T-helper 2 cell treated with Interferon-gamma antibody and Interleukin-4, amounts not matched to agents 5 μg/mL and 100 μg/mL, for 36 hours (primary cell): ENCODE data around the gene CUX1.
"Not testable (repeated sequence)": the region's sequence is repeated elsewhere in the genome, so short reads cannot be mapped to it uniquely, and the experiment has no call there.

Experiments
- DNase-seq: peaks from one replicate; pipeline ENCODE4 v3.0.0; 2021; ENCODE audit warnings: low spot score
- H3K27ac Mint-ChIP-seq: one replicate; pipeline ENCODE4 v1.8.0; 2021; ENCODE audit warnings: mild to moderate bottlenecking, mixed read lengths
- H3K27me3 Mint-ChIP-seq: one replicate; pipeline ENCODE4 v1.8.0; 2021; ENCODE audit warnings: low read depth, mixed read lengths
- H3K36me3 Mint-ChIP-seq: one replicate; pipeline ENCODE4 v1.8.0; 2021; ENCODE audit warnings: low read depth, mixed read lengths
- H3K4me1 Mint-ChIP-seq: one replicate; pipeline ENCODE4 v1.8.0; 2021; ENCODE audit warnings: low read depth, mixed read lengths
- H3K4me3 Mint-ChIP-seq: one replicate; pipeline ENCODE4 v1.8.0; 2022; ENCODE audit warnings: mild to moderate bottlenecking, moderate library complexity, mixed read lengths
- H3K9me3 Mint-ChIP-seq: one replicate; pipeline ENCODE4 v1.8.0; 2021; ENCODE audit warnings: mixed read lengths

Gene CUX1

DNA sequence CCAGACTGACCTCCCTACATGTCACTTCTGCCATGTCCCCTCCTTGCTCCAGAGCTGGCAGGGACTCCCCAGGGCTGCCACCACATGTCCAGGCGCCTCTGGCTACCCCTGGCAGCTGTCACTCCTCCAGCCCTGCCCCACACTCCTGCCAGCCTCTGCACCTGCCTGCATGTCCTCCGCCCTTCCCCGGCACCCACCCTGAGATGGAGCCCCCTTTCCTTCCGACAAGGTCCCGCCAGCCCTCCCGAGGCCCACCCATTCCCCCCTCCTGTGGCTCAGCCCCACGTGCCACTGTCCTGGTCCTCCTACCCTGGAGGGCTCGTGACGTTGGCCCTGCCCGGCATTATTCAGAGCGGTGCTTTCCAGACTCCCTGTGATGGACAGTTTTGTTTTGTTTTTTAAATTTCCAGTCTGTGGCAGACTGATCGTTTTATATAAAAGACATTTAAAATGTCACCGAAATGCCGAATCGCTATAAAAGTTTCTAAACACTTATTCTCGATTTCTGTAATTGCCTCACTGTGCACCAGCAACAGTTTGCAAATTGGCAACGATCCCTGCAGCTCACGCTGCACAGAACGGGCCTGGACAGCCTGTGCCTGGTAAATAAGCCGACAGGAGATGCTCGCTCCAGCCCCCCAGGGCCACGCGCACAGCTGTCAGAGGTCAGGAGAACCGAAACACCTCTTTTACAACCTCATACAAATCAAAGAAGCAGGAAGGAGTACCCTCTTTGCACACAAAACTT is 358.2 kb downstream of the CUX1 start:
- Mint-ChIP-seq H3K27ac (no peak overlapping the region), H3K27me3 (no peaks in the 10 kb centered on the region), H3K9me3 (no peaks in the 10 kb centered on the region), H3K4me3 (no peak overlapping the region), H3K36me3 (no peaks in the 10 kb centered on the region), H3K4me1 (no peaks in the 10 kb centered on the region)
- no peak for DNase-seq

- no peak overlapping the region for H3K27ac Mint-ChIP-seq
- H3K36me3 Mint-ChIP-seq, result no peaks in the 10 kb centered on the region
- H3K4me3 Mint-ChIP-seq, result no peak overlapping the region
- H3K27me3 Mint-ChIP-seq, result no peaks in the 10 kb centered on the region
- no peak for DNase-seq
- no peaks in the 10 kb centered on the region for H3K4me1 Mint-ChIP-seq
- H3K9me3 Mint-ChIP-seq, result no peaks in the 10 kb centered on the region
These were observed 361.0 kb downstream of the CUX1 start for GRCh38 chr7:102178410-102178809.

DNA sequence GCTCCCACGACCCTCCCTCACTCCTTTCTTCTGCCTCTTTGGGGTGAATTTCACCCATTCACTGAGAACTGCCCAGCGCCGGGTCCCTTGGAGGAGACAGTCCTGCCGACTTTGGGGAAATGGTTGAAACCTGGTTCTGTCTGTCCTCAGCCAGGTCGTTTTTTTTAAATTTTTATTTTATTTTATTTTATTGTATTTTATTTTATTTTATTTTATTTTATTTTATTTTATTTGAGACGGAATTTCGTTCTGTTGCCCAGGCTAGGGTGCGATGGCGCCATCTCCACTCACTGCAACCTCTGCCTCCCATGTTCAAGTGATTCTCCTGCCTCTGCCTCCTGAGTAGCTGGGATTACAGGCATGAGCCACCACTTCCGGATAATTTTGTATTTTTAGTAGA is 363.3 kb downstream of the CUX1 start:
- Mint-ChIP-seq H3K27ac (no peak overlapping the region), H3K27me3 (no peaks in the 10 kb centered on the region), H3K4me3 (no peak overlapping the region), H3K36me3 (no peaks in the 10 kb centered on the region), H3K9me3 (no peaks in the 10 kb centered on the region), H3K4me1 (no peaks in the 10 kb centered on the region)
- no peak for DNase-seq

DNA sequence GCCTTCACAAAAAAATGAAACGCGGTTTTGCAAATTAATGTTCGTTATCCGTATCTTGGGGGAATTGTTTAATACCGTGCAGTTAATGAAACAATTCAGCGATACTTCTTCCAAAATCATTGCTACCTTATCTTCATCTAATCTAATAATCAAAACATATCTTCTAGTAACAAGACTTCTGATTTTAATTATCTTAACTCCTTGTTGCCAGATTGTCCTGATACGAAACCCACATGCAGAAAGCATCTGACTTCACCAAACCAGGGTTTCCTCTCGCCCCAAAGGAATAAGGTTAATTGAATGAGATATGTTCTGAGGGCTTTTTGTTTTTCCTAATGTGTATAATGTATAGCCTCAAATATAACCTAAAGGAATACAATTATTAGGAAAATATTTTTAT is 364.1 kb downstream of the CUX1 start:
- no peak overlapping the region for H3K27ac Mint-ChIP-seq
- no peaks in the 10 kb centered on the region for H3K27me3 Mint-ChIP-seq
- DNase-seq, result no peak
- no peaks in the 10 kb centered on the region for H3K4me1 Mint-ChIP-seq
- no peaks in the 10 kb centered on the region for H3K36me3 Mint-ChIP-seq
- no peak overlapping the region for H3K4me3 Mint-ChIP-seq
- H3K9me3 Mint-ChIP-seq, result no peaks in the 10 kb centered on the region

- Mint-ChIP-seq H3K4me1 (no peaks in the 10 kb centered on the region), H3K36me3 (no peaks in the 10 kb centered on the region)
These were observed 364.6 kb downstream of the CUX1 start for GRCh38 chr7:102182016-102182415.

DNA sequence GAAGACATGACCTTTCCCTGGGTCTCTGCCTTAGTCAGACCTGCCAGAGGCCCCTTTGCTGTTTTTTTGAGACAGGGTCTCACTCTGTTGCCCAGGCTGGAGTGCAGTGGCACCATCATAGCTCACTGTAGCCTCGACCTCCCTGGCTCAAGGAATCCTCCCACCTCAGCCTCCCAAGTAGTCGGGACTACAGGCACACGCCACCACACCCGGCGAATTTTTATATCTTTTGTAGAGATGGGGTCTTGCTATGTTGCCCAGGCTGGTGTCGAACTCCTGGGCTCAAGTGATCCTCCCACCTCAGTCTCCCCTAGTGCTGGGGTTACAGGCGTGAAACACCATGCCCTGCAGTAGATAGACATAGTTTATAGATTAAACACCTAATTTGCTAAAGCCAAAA is 366.4 kb downstream of the CUX1 start:
- H3K4me1 Mint-ChIP-seq, H3K36me3 Mint-ChIP-seq, H3K4me3 Mint-ChIP-seq, DNase-seq, H3K27ac Mint-ChIP-seq, H3K9me3 Mint-ChIP-seq, H3K27me3 Mint-ChIP-seq: not testable (repeated sequence)

More at GRCh38 chr7:102182016-102182415, 364.6 kb downstream of the CUX1 start:
- Mint-ChIP-seq H3K27ac (no peak overlapping the region), H3K4me3 (no peak overlapping the region), H3K27me3 (no peaks in the 10 kb centered on the region), H3K9me3 (no peaks in the 10 kb centered on the region)
- no peak for DNase-seq

DNA sequence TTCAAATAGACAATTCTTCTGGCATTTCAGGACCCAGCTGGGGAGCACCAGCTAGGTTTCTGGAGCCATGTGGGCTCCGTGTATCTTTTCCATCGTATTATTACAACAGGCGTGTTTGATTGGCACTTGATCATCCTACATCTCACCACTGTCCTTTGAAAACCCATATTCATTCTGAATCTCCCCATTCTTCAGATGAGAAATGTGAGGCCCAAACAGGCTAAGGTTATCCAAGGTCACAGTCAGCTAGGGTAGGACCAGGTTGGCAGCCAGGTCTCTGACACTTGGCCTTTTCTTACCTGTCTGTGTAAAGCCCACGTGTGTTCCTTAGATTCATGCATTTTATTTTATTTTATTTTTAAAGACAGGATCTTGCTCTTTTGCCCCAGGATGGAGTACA is 366.9 kb downstream of the CUX1 start:
- no peak for DNase-seq
- Mint-ChIP-seq H3K27ac (no peak overlapping the region), H3K4me1 (no peaks in the 10 kb centered on the region), H3K4me3 (no peak overlapping the region), H3K36me3 (no peaks in the 10 kb centered on the region), H3K27me3 (no peaks in the 10 kb centered on the region), H3K9me3 (no peaks in the 10 kb centered on the region)

GRCh38 chr7:102185796-102186195 is 368.4 kb downstream of the CUX1 start:
- DNase-seq, result no peak
- Mint-ChIP-seq H3K36me3 (no peaks in the 10 kb centered on the region), H3K27ac (no peak overlapping the region), H3K9me3 (no peaks in the 10 kb centered on the region), H3K4me3 (no peak overlapping the region), H3K4me1 (no peaks in the 10 kb centered on the region), H3K27me3 (no peaks in the 10 kb centered on the region)

DNA sequence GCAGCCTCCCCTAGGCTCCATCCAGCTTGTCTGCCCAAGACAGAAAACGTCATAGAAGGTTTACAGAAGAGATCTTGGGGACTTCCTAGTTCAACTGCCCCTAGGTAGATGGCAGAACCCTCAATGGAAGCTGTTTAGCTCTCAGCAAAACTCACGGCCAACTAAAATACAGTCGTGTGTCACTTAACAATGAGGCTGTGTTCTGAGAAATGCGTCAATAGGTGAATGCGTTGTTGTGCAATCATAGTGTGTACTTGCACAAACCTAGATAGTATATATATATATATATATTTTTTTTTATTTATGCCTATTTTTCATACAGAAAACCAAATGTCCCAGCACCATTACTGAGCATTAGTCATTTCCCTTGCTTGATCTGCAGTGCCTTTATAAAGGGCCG is 368.9 kb downstream of the CUX1 start:
- no peak for DNase-seq
- H3K4me3 Mint-ChIP-seq, result no peak overlapping the region
- H3K4me1 Mint-ChIP-seq, result no peaks in the 10 kb centered on the region
- no peaks in the 10 kb centered on the region for H3K36me3 Mint-ChIP-seq
- no peaks in the 10 kb centered on the region for H3K27me3 Mint-ChIP-seq
- H3K9me3 Mint-ChIP-seq, result no peaks in the 10 kb centered on the region
- H3K27ac Mint-ChIP-seq, result no peak overlapping the region

DNA sequence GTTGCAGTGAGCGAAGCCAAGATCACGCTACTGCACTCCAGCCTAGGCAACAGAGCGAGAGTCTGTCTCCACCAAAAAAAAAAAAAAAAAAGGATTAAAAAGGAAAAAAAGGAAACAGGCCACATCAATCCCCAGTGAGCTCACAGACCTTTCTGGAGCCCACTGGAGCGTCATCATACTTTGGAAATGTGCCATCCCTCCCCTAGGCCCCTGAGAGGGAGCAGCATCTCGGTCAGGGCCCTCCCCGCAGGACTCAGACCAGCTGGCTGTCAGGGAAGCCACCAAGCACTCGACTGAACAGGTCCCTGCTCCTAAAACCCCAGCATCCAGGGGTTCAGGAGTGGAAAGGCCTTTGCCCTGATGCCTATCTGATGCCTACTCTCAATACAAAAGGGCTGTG is 371.3 kb downstream of the CUX1 start:
- H3K27me3 Mint-ChIP-seq, result no peaks in the 10 kb centered on the region
- H3K4me1 Mint-ChIP-seq, result no peaks in the 10 kb centered on the region
- no peak overlapping the region for H3K4me3 Mint-ChIP-seq
- no peak for DNase-seq
- no peak overlapping the region for H3K27ac Mint-ChIP-seq
- no peaks in the 10 kb centered on the region for H3K36me3 Mint-ChIP-seq
- no peaks in the 10 kb centered on the region for H3K9me3 Mint-ChIP-seq

- Mint-ChIP-seq H3K27ac (no peak overlapping the region), H3K4me1 (no peaks in the 10 kb centered on the region), H3K36me3 (no peaks in the 10 kb centered on the region)
These were observed 372.3 kb downstream of the CUX1 start for GRCh38 chr7:102189756-102190155.

DNA sequence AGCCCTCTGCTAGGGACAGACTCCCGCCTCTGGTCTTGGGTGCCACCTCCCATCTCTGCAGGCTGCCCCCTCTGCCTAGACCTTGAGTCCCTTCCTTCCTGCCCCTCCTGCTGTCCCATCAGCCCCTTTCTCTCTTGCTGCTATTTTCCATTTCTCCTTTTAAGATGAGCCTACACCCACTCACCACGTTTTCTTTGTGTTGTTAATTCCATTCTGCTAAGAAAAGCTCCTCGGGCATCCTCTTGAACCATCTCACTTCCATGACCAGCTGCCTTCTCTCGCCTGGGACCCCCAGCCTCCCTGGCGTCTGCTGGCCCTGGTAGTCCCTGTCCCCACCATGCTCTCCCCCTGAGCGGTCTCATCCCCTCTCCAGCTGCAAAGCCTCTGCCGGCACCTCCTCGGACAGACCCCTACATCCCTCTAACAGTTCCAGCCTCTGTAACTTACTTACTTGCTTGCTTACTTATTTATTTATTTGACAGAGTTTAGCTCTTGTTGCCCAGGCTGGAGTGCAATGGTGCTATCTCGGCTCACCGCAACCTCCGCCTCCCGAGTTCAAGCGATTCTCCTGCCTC is 373.4 kb downstream of the CUX1 start:
- no peak for DNase-seq
- Mint-ChIP-seq H3K4me3 (no peak overlapping the region), H3K36me3 (no peaks in the 10 kb centered on the region), H3K4me1 (no peaks in the 10 kb centered on the region), H3K9me3 (no peaks in the 10 kb centered on the region), H3K27me3 (no peaks in the 10 kb centered on the region), H3K27ac (no peak overlapping the region)

More at GRCh38 chr7:102189756-102190155, 372.3 kb downstream of the CUX1 start:
- Mint-ChIP-seq H3K27me3 (no peaks in the 10 kb centered on the region), H3K4me3 (no peak overlapping the region), H3K9me3 (no peaks in the 10 kb centered on the region)
- no peak for DNase-seq

DNA sequence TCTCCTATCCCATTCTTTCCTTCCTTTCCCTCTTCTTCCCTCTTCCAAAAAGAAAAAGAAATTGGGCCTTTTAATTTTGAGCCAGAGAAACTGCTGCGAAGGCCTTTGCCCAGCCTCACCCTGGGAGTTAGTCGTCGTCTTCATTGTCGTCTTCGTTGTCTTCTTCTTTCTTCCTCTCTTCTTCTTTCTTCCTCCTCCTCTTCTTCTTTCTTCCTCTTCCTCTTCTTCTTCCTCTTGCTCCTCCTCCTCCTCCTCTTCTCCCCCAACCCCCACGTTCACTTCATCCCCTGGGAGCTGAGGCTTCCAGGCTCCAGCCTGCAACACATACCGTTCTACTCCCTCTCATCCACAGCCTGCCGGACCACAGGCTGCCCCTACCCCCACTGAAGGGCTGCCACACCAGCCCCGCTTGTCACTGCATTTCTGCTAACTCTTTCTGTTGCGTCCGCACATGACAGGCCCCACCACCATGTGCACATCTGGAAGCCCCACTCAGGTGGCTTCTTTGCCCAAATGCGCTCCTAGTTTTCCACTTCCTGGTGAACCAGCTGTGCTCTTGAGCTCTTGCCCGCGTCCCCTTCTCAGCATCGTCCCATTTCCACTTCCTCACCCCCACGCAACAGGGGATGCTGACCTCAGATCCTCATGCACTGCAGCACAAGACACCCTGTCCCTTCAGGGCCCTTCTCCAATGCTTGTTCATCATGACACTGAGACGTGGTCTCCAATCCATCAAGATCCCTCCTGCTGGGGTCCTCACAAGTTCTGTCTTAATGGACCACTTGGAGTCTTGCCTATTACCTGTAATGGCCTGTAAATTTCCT is 374.3 kb downstream of the CUX1 start:
- Mint-ChIP-seq H3K4me1 (no peaks in the 10 kb centered on the region), H3K4me3 (no peak overlapping the region), H3K27ac (no peak overlapping the region), H3K9me3 (no peaks in the 10 kb centered on the region), H3K27me3 (no peaks in the 10 kb centered on the region), H3K36me3 (no peaks in the 10 kb centered on the region)
- no peak for DNase-seq

DNA sequence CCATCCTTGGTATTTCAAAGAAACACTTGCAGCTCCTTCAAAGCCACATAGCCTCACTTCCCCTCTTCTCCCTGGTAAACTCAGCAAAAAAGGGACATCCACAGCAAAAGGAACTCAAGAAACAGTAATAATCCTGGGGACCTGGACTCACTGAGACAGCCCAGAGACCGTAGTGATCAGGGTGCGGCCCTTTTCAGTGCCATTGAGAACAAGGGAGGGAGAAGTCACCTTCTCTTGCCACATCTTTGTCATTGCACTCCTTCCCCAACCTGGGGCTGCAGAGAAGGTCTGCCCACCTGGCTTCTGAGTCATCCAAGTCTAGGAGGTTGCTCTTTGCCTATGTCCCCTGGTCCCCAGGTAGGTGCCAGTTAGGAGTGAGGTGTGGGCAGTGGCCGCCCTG is 375.4 kb downstream of the CUX1 start:
- Mint-ChIP-seq H3K9me3 (no peaks in the 10 kb centered on the region), H3K36me3 (no peaks in the 10 kb centered on the region)

More for the DNA sequence above, 375.4 kb downstream of the CUX1 start:
- Mint-ChIP-seq H3K4me1 (no peaks in the 10 kb centered on the region), H3K27ac (no peak overlapping the region), H3K4me3 (no peak overlapping the region), H3K27me3 (no peaks in the 10 kb centered on the region)
- DNase-seq, result no peak
